HEK293T (cell line): ENCODE results near the gene KMT2B.

Source experiments
- BHLHE40 ChIP-seq: fragments of 450-650 bp; IDR thresholded peaks from 2 replicates; pipeline ENCODE4 v1.6.1; 2016; ENCODE audit warnings: mild to moderate bottlenecking, moderate library complexity, borderline replicate concordance
- L3MBTL2 ChIP-seq: fragments of 450-650 bp; conservative IDR thresholded peaks from 2 replicates; pipeline ENCODE4 v1.6.1; 2016; ENCODE audit warnings: mild to moderate bottlenecking

- TF ChIP-seq L3MBTL2 (no peak), BHLHE40 (no peak)
Measured at GRCh38 chr19:35739275-35740107, 21.7 kb downstream of the KMT2B start.
